Gastroesophageal sphincter (tissue), 3 donors: Measurements from ENCODE around the gene MXD4.

Experiments used
- EP300 ChIP-seq: sonication (generic); formaldehyde crosslinking; IDR thresholded peaks from one replicate; pipeline ENCODE4 v1.6.1; 2017; ENCODE audit warnings: antibody characterized with exemption, mild to moderate bottlenecking
- POLR2A ChIP-seq, 2 donors: fragments of 450-650 bp; IDR thresholded peaks; one replicate each; pipeline ENCODE4 v1.6.1; 2017; ENCODE audit warnings: antibody characterized with exemption in 2 of 2, mild to moderate bottlenecking in 2 of 2, moderate library complexity in 1 of 2
- POLR2AphosphoS5 ChIP-seq: sonication (generic); formaldehyde crosslinking; IDR thresholded peaks from one replicate; pipeline ENCODE4 v1.6.1; 2017; ENCODE audit warnings: antibody characterized with exemption
- TF ChIP-seq, protein P1 (sequence below), 4 experiments: fragments of 200-600 bp in 2 of 4; fragments of 450-650 bp in 2 of 4; sonication (generic) in 1 of 4; IDR thresholded peaks; one replicate each; pipeline ENCODE4 v1.5.1; 2017 to 2019; ENCODE audit warnings: antibody characterized with exemption in 4 of 4, mild to moderate bottlenecking in 2 of 4, moderate library complexity in 2 of 4

DNA sequence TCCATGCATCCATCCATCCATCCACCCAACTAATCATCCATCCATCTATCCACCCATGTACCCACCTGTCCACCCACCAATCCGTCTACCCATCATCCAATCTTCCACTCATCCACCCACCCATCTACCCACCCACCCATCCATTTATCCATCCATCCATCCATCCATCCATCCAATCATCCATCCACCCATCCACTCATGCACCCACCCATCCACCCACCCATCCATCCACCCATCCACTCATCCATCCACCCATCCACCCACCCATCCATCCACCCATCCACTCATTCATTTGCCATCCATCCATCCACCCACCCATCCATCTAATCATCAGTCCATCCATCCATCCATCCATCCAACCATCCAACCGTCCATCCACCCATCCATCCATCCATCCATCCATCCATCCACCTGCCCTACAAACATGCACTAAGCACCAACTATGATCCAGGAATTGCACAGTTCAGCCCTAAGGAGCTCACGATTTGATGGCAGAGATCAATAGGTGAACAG is 21.3 kb upstream of the MXD4 start:
- TF ChIP-seq, protein P1, sequence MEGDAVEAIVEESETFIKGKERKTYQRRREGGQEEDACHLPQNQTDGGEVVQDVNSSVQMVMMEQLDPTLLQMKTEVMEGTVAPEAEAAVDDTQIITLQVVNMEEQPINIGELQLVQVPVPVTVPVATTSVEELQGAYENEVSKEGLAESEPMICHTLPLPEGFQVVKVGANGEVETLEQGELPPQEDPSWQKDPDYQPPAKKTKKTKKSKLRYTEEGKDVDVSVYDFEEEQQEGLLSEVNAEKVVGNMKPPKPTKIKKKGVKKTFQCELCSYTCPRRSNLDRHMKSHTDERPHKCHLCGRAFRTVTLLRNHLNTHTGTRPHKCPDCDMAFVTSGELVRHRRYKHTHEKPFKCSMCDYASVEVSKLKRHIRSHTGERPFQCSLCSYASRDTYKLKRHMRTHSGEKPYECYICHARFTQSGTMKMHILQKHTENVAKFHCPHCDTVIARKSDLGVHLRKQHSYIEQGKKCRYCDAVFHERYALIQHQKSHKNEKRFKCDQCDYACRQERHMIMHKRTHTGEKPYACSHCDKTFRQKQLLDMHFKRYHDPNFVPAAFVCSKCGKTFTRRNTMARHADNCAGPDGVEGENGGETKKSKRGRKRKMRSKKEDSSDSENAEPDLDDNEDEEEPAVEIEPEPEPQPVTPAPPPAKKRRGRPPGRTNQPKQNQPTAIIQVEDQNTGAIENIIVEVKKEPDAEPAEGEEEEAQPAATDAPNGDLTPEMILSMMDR (IDR thresholded peaks at IDR 0.05): no peak
- TF ChIP-seq POLR2A (IDR thresholded peaks at IDR 0.05) (no peak), POLR2AphosphoS5 (no peak), EP300 (no peak)
